Right lung (tissue), 5 donors: ENCODE measurements around the gene DSCAML1. TPM values are rescaled to one million over a fixed set of nuclear protein-coding genes. Genes with fewer than 3 reads are reported as not detected.

Experiments
- DNase-seq, 2 donors: peaks; one replicate each; pipeline ENCODE4 v3.0.0-alpha.2; 2013
- polyA plus RNA-seq, 5 donors: library from polyadenylated mRNA; unstranded; fragments of 120-200 nt; gene quantifications; one replicate each; pipeline versions ENCODE4 v1.2.1 to v1.2.3, GENCODE V29; 2013; ENCODE audit warnings: inconsistent platforms in 1 of 5, low replicate concordance in 1 of 5; ENCODE audit not compliant: insufficient read length in 5 of 5, insufficient read depth in 1 of 5

Gene DSCAML1
- polyA plus RNA-seq, 5 donors, result 0.85 to 2.1 (median 1.1) TPM

DNA sequence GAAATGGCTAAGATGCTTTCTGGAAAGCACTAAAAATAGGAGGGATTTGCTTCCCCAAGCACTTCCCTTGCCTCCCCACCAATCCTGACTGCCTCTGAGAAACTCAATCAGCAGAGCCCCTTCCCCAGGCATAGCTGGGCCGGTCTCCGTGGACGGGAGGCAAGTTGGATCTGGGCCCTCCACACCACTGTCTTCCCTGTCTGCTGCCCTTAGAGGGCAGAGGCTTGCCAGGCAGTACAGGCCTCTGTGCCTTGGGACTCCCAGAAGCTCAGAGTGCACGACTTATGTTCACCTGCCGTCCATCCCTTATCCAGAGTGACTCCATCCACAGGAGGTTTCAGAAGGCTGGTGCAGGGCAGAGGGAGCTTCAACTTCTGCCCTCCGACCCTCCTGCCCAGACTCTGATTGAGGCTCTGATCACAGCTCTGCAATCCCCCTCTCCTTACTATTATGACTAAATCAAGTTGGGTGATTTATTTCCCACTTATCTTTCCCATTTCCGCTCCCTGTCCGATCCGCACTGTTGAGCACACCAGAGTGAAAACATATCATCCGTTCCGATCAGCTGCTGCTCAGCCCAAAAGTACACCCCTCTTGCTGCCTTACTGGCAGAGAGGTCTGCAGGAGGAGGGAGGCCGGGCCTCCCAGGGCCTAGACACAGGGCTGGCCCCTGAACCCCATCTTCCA lies 71.8 kb downstream of the DSCAML1 start:
- DNase-seq, result no peak

DNA sequence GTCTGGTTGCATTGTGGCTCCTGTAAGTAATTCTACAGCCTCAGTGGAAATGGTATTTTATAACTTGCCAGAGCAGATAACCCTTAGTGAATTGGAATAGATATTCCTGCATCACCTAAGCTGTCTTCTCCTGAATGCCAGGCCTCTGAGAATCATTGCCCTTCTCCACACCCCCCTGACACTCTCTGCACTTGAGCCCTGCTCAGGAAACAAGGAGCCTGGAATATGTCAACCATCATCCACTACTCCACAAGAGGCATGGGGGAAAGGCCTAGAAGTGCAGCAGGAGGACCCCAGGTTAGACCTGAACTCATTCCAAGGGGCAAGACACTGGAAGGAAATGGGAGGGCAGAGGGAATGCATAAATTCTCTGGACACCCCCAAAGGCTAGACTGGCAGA lies 72.4 kb downstream of the DSCAML1 start:
- no peak for DNase-seq

DNA sequence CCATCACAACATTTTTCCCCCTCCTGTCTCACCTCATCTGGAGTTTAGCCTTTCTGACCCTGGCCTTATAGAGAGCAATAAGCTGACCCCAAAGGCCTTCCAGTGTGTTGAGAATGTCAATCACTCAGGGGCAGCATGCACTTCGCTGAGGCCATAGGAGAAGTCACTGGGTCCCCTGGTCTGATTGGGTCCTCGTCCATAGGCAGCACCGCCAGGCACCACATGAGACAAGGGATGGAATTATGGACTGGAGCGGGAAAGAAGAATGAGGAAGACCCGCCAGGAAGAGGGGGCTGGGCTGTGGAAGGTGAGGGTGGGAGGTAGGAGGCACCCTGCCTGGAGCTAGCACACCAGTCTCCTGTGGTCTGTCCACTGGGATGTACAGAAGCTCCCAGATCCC lies 72.9 kb downstream of the DSCAML1 start:
- no peak for DNase-seq

DNA sequence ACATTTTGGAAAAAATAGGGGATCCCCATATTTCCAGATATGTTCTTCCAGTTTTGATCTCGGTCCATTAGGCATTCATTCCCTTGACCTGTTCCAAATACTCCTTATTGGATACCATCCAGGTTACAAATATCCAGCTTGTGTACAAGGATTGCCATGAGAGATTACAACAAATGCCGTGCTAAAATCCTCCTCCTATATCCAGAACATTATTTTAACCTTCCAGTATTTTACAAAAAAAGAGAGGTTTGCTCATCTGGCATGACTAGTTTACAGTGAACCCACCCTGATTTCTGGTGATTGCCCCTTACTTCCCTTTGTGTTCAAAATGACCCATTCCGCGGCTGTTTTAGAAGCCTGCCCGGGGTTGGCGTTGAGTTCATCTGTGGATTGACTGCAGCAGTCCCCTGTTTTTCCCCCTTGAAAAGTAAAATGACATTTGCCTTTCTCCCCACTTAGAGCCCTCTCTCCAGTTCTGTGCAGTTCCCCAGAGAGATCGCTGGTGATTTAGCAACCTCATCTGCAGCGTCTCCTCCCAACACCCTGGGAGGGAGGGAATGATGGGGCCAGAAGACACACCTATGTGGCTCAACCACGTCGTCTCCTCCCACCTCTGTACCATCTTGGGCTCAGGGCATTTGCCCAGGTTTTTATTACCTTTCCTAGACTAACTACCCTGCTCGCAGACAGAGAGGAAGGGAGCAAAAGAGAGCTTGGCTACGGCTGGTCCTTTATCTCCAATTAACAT lies 73.6 kb downstream of the DSCAML1 start:
- no peak for DNase-seq

DNA sequence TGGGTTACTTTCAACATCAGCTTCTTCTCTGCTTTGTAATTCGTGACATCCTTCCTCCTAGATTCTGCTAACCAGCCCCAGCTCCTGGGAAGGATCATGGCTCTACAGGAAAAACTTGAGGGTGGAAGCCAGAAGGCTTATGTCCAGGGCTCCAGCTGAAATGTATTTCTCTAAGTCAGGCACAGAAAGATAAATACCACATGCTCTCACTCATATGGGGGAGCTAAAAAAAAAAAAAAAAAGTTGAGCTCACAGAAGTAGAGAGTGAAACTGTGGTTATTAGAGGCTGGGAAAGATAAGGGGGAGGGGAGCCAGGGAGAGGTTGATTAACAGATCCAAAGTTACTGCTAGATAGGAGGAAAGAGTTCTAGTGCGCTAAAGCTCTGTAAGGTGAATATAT lies 74.9 kb downstream of the DSCAML1 start:
- DNase-seq, result peak; percentile 39 to 55

DNA sequence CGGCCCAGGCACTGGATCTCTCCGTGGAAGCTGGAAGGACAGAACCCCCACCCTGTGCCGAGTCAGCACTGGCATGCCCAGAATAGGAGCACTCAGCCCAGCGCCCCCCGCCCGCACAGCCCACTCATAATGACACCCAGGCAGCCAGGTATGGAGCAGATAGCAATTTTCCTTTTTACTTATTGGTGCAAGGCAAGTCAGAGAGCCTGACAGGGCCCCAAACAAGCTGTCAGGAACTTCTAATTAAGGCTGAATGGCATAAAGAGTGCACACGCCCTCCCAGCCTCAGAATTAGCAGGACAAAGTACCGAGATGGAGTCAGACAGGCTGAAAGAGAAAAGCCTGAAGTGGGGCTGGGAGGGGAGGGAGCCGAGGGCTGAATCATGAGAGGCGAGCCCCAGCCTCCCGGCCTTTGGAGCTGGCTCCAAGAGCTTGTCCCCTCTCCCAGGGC lies 76.9 kb downstream of the DSCAML1 start:
- no peak for DNase-seq

DNA sequence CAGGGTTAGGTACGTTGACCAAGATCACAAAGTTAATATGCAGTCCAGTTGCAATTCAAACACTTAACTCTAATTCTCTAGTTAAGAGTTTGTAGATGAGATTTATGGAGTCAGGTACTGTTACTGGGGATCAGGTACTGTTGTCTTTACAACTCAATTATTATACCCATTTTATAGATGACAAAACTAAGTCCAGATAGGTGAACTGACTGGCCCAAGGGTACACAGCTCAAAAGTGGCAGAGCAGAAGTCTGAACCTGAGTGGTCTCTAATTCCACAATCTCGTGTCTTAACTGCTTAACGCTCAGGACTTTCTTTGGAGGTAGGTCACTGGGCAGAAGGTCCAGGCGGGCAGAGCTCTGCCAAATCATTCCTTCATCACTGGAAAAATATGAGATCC lies 77.5 kb downstream of the DSCAML1 start:
- no peak for DNase-seq

DNA sequence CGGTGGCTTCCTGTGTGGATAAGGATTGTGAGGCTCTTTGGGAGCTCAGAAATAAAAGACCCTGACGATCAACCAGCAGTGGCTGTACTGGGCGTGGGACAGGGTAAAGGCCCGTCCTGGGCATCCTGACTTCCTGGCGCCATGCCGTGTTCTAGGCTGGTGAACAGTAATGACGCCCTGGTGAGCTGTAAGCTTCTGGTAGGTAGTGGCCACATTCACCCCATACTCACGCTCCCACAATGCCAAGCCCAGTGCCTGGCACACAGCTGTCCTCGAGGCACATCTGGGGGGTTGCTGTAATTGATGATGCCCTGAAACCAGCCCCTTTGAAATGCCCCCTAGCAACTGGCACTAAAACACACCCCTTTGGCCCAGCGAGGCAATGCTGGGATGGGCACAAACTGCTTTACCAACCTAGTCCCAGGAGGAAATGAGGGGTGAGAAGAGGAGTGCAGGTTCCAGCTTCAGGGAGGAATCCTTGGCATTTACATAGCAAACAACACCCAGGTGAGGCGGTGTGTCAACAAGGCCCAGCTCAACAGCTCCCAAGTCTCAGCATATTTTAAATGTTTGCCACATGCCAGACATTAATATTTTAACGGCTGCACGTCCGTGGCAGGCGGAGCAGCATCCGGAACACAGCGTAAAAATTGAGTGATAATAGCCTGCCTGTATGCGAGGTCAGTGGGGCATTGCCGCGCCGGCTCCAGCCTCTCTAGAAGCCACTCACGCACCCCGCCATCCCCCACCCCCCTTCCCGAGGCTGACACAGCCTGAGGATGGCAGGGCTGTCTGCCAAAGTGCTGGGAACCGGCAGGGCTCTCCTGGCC lies 79.3 kb downstream of the DSCAML1 start:
- peak; percentile 36 to 38 for DNase-seq

DNA sequence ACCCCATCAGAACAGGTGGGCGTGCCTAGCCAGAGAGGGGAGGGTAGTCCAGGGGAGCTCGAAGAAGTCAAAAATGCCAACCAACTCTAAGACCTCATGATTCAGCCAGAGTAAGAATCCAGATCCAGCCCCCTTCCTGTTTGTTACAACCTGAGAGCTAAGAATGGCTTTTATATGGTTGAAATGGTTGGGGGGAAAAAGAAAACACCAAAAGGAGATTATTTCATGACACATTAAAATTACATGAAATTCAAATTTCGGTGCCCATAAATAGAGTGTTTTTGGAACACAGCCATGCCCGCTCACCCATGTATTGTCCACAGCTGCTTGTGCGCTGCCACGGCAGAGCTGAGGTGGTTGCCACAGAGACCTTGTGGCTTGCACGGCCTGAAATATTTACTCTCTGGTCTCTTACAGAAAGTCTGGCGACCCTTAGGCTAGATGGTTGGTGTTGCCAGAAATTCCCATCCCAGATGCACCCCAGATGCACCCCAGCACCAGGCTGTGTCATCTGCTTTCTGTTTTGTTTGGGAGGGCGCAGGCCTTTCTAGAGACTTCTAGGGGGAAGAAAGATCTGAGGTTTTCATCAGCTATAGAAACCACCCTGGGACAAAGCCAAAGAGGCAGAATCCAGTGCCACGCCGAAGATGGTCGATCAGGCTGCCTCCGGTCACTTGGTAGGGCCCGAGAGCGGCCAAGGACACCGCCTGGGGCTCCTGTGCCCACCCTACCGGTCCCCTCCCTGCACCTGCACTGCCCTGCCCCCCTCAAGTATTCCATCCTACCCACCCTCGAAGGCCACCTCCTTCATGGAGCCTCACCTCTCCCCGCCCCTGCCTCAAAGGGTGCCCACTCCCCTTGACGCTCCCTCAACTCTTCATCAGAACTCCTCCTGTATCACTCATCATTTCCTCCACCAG lies 80.2 kb downstream of the DSCAML1 start:
- no peak for DNase-seq

DNA sequence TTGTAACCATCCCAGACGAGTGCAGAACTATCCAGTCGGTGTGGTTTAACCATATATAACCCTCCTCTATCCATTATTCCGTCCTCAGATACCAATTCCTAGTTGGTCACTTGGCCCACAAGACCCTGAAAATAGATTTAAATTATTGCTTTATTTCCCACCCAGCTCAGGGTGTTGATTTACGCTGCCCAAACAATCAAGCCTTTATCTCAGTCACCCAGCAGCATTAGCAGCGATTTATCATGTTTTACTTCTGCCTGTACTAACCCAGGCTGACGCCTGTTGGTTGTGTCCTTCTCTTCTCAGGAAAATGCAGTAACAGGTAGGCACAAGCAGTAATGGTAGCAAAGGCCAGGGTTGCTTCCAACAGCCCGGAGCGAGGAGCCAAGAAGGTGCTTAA lies 81.2 kb downstream of the DSCAML1 start:
- DNase-seq, result no peak

DNA sequence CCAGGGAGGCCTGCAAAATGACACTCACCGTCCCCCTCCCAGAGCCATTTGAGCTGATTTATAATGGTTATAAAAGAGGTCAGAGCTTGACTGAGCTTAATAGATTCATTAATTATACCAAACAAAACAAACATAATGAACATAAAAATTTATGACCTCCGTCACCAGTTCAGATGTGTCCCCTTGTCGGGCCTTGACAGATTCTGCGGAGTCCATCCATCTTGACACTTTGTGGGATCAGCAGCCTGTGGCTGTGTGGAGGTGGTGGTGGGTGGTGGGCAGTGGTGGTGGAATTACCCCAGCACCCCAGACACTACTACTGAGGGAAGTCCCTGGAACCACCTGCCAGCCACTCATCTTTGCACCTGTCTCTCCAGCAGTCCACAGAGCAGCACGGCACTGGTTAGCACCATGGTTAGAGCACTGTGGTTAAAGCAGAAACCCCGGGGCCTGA lies 83.5 kb downstream of the DSCAML1 start:
- no peak for DNase-seq

DNA sequence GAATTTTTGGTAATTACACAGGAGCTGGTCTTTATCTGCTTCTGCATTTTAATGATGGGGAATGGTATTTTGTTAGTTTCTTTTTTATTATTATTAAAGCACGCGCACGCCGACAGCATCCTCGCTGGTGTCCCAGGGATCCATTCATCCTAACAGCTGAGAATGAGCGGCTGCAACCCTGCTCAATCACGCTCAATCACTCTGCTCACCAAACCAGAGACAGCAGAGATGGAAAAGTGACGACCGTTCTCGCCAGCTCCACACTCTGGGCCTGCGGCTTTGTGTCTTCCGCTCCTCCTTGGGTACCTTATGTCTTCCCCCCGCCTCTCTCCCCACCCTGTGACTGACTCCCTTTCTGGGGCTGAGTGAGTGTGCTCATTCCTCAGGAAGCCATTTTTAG lies 84.5 kb downstream of the DSCAML1 start:
- no peak for DNase-seq

DNA sequence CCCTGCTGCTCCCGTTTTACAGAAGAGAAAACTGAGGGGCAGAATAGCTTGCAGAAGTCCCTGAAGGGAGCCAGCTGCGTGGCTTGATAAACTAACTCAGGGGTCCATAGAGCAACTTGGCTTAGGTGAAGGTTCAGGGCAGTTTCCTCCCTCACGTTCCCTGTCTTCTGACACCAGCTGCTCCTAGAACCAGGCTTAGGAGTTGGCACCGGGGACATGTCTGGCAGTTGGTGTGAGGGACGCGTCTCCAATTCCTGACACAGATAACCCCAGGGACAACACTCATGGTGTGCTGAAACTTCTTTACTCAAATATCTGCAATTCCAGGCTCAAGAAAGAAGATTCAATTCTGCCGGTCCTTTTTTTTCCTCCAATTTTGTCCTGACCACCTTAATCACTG lies 85.7 kb downstream of the DSCAML1 start:
- DNase-seq, result no peak

DNA sequence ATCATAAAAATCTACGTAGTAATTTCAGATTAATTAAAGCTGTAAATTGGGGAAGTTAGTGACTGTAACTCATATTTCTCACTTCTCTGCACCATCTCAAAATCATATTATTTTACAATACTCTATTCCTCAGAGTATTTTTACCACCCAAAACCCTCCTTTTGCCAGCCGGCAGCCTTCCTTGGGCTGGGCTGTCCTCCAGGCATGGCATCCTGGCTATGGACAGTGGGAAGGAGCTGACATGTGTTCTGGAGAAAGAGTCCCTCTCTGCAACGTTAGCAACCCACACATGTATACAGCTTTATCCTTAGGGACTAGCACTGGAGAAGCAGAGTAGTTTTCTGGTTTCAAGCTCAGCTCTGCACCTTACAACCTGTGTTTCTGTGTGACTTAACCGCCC lies 86.8 kb downstream of the DSCAML1 start:
- no peak for DNase-seq

DNA sequence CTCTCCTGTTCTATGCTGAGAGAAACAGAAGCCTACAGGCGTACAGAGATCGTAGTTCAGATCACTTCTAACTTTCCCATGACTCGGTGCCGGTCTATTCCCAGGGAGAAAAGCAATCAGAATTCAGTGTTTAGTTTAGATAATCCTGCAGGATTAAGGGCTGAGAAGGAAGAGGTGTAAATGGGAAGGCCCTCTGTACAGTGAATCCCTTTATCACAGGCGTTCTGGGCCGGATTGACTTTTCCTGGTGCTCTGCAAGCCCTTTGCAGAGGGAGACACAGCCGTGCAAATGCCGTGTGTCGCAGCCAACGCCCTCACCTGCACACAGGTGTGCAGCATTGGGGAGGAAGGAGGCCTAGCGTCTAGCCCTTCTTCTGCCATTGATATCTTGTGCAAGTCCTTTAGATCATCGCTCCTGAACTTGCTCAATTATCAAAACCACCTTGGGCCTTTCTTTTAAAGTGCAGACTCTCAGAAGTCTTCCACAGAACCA lies 90.6 kb downstream of the DSCAML1 start:
- DNase-seq, result no peak

DNA sequence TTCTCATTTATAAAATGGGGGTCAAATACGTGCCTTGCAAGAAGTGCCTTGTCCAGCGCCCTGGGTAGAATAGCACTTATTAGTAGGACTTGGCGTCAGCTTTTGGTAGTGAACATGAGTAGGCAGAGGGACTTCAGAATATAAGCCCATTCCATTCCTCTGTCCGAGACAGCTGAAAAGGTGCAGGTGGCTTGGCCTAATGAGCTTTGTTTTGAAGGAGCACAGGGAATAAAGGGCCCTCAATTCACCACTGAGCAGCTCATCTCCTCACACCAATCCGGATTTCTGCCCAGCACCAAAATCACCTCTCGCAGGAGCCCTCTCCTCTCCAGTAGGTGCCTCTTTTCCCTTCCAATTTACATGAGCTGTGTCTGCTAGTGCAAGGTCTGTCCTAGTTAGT lies 91.2 kb downstream of the DSCAML1 start:
- DNase-seq, result no peak

DNA sequence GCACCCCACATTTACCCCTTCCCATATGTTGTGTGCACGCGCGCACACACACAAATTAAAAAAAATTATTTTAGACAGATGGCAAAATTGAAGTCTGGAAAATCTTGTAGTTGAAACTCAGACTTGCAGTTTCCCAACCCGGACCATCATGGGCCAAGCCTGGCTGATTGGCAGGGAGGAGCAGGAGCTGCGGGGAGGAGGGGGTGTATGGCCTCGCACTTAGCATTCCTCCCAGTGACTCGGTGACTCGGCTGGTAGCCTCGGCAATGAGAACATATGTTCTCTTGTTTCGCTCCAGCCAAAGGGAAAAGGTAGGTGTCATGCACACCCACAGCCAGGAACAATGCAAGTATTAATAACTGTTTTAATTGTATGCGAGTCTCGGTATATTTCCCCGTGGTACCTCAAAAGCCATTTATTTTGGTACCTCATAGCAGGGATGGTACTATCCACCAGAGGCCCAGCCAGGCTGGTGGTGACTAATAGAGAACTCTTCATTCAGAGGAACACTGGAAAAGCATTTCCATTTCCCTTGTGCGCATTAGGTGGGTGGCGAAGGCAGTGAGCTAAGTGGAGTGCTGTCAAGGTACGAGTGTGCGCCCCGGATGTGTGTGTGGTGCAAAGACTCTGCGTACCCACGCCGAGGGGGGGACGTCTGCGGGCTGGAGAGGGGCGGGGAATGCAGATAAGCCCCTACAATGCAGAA lies 92.5 kb downstream of the DSCAML1 start:
- DNase-seq, result no peak

DNA sequence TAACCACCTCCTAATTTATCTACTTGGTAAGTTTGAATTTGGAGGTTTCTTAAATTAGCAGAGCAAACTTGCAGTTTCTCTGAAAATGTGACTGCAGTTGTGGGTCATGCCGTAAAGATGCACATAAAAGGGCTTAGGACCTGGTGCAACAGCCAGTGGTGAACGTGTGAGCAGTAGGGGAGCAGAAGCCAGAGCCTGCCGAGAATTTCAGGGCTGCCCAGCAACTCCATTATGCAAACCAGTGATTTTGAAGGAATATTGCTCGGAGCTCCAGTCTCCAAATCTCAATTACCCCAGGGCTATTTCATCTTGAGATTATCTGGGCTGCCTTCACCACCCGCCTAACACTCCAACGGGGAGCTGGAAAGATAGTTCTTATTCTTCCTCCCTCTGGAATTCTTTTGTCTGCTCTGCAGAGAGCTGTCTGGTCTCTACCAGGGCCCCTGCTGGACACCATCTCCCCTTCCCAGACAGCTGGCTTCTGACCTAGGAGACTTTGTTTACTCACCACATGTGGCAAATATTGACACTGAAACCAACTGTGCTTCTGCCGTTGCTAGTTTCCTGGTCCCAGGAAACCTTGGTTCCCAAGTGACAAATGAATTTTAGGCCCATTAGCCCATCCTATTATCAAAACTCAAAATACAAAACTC lies 93.9 kb downstream of the DSCAML1 start:
- DNase-seq, result no peak

DNA sequence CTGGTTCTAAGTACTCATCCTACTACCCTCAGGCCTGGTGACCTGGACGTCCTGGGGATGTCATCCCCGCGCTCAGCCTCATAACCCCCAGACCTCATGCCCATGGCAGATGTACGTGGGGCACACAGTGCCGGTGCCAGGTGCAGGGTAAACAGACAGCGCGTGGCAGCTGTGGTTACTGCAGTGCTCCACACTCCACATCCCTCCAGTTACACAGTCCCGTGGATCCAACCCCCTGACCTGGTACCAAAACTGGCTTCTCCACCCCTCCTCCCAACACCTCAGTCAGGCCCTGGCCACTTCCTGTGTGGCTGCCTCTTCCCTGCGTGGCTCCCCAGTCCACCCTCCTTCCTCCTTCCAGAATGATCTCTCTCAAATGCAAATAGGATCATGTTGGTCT lies 95.2 kb downstream of the DSCAML1 start:
- DNase-seq, result no peak

DNA sequence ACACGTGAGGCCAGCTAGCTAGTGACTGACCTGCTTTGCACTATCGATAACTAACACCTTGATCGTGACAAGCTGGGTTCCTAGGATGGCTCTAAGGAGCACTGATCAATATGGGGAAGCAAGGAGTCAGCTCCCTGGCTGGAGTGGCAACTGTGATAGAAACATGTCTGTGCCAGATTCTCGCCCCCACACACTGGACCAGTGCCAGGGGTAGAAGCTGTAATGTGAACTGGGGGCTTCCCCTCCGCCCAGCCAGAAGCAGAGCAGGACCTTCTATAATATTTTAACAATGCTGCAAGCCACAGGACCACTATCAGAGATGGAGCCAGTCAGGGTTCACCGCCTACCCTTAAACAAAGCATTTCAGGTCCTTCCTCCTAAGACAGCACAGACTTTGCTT lies 96.5 kb downstream of the DSCAML1 start:
- no peak for DNase-seq
